GM23248 (cell line): ENCODE results near the gene SEC14L1.

ENCODE experiments used
- EZH2 ChIP-seq: fragments of 200-600 bp; sonication (generic); IDR thresholded peaks from 2 replicates; pipeline ENCODE4 v1.6.1; 2018; ENCODE audit warnings: antibody characterized with exemption, mild to moderate bottlenecking; ENCODE audit not compliant: insufficient read depth, poor library complexity, severe bottlenecking
- EZH2phosphoT487 ChIP-seq: fragments of 200-600 bp; sonication (generic); IDR thresholded peaks from 2 replicates; pipeline ENCODE4 v1.6.1; 2018; ENCODE audit warnings: antibody characterized with exemption, moderate library complexity, mild to moderate bottlenecking, low read depth; ENCODE audit not compliant: insufficient read depth

DNA sequence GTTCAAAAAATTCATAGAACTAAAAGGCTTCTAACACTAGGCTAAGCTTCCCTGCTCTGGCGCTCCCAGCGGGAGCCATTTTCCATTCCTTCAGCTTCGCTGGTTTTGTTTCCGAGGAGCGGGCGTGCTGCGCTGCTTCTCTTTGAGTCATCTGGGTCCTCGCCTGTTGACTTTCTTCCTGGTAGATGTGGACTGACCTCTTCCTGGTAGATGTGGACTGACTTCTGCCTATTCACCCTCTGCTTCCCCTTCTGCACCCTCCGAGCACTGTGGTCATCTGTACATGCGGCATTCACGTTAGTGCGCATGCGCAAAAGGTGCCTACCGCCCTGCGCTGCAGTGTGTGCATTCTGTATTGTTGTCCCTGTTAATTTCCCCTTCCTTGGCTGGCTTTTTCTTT is 40.8 kb upstream of the SEC14L1 start:
- TF ChIP-seq EZH2 (no peak), EZH2phosphoT487 (no peak)
